Measurements from ENCODE around the gene PDE6C.

PDE6C gene

DNA sequence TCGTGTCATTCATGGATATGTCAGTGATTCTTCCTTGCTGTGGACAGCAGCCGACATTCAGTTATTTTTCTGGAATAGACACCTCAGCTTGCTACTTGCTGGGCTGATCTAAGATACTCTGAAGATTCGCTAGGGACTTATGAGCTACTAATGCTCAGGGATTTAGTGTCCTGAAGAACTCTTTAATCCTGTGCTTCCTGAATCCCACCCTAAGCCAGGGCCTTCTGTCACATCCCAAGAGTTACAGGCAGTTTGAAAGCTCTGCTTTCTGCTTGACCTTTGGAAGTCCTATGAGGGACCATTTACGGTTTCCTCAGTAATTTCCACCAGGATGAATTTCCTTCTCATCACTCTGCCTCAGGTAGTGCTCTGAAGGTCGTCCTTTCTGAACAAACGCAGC, at the start of gene PDE6C:
PDE6C (plus strand) TSS at position 227 of the 400 bp plus-strand sequence. CDS start 189 bp downstream, outside the sequence.
- DNase-seq, result no peak

DNA sequence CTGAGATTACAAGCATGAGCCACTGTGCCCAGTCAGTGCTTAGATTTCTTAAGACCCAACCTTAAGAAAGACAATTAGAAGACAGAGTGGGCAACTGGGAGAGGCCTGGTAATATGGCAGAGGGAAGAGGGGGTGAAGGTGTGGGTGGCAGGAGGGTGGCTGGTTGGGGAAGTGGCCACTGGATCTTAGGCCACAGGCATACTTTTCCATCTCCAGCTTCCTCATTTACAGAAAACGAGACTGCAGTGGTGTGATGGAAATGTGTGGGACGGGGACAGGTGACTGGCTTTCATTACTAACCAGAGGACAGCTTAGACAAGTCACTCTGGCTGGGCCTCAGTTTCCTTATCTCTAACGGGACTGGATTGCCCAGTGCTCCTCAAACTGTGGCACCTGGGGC, 46.9 kb upstream of the PDE6C start:
- DNase-seq, result no peak

DNA sequence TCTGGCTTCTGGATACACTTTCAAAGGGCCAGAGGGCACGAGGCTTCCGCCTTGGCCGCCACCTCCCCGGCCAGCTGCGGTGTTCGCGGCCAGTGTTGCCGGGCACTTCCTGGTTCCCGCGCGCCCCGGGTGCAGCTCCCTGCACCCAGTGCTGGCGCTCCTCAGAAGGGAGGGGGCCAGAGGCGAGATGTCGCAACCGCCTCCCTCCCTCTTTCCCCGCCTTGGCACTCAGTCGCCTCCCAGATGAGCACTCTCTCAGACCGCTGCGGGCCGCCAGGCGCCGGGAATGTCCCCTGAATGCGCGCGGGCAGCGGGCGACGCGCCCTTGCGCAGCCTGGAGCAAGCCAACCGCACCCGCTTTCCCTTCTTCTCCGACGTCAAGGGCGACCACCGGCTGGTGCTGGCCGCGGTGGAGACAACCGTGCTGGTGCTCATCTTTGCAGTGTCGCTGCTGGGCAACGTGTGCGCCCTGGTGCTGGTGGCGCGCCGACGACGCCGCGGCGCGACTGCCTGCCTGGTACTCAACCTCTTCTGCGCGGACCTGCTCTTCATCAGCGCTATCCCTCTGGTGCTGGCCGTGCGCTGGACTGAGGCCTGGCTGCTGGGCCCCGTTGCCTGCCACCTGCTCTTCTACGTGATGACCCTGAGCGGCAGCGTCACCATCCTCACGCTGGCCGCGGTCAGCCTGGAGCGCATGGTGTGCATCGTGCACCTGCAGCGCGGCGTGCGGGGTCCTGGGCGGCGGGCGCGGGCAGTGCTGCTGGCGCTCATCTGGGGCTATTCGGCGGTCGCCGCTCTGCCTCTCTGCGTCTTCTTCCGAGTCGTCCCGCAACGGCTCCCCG, 45.7 kb upstream of the PDE6C start, which contains the start of gene FFAR4:
FFAR4 (plus strand) TSS at position 231 of the 842 bp plus-strand sequence; CDS start at position 287, 56 bp downstream.
- DNase-seq, result no peak

DNA sequence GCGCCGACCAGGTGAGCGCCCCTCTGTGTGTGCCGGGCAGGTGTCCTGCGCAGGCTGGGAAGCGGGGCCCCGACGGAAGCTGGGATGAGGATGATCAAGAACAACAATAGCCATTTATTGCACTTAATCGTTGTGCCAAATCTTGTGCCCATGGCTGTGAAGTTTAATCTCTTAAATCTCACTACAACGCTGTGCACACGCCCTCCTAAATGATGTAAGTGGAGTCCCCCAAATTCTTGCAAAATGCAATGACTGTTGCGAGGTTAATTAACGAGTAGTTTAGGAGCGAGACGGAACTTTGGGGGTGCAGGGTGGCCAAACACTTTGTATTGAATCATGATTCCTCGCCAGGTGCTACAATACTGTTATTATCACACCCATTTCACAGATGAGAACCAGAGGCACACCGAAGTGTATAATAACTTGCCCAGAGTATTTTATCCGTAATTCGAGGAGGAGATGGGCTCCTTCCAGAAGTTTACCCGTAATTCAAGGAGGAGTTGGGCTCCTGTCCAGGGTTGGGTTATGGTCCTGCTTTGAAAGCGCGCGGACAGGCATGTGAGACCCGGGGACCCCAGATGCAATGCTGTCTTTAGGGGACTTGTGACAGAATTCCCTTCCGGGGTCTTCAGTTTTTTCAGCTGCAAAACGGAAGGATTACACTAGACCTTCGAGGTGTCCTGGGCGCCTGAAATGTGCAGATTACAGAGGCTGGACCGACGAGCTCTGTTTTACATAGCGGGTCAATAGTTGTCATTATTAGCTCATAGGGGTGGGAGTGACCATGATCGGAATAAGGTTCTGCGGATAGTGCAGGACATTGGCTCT, 44.8 kb upstream of the PDE6C start:
- no peak for DNase-seq

DNA sequence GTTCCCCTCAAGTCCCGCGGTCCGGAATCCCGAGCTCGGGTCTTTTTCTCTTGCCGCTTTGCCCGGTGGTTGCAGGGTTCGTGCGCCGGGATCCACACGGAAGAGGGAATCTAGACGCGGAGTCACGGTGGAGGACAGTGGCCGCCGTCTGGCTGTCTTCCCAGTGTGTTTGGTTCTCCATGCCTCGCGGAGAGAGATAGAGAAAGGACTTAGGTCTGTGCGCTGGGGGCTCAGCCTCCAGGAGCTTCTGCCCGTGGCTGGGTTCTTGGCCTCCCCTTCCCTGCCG, 44.3 kb upstream of the PDE6C start:
- no peak for DNase-seq

DNA sequence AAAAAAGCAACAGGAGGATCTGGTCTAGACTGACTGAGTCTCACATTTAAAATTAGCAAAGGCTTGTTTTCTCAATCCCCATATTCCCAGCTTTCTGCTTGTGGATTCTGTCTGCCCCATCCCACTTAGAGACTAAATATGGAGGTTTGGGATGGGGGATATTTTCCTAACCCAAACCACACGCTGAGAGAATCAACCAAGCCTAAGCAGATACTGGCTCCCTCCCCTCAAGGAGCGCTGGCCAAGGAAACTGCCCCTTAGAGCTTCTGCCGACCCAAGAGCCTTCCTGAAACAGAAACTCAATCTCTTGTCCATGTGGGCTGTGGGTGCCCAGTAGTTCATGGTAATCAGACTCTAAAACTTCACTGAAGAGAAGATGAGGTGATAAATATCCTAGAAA, 42.0 kb upstream of the PDE6C start:
- DNase-seq, result no peak

DNA sequence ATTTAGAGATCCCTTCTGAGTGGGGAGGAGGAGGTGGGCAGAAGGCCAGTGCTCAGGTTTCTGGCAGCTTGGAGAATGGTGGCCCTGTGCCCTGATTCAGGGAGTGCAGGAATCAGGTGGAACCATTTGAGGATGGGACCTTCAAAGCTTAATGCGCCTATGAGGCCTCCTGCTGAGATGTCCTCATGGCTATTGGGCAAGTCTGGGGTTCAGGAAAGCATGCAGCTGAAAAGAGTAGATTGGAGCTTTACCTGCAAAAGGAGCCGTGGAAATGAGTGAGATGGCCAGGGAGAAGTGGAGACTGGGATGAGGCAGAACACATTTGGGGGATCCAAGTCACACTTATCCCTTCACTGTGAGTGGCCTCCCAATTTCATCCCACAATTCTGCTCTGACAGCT, 39.7 kb upstream of the PDE6C start:
- DNase-seq, result no peak

DNA sequence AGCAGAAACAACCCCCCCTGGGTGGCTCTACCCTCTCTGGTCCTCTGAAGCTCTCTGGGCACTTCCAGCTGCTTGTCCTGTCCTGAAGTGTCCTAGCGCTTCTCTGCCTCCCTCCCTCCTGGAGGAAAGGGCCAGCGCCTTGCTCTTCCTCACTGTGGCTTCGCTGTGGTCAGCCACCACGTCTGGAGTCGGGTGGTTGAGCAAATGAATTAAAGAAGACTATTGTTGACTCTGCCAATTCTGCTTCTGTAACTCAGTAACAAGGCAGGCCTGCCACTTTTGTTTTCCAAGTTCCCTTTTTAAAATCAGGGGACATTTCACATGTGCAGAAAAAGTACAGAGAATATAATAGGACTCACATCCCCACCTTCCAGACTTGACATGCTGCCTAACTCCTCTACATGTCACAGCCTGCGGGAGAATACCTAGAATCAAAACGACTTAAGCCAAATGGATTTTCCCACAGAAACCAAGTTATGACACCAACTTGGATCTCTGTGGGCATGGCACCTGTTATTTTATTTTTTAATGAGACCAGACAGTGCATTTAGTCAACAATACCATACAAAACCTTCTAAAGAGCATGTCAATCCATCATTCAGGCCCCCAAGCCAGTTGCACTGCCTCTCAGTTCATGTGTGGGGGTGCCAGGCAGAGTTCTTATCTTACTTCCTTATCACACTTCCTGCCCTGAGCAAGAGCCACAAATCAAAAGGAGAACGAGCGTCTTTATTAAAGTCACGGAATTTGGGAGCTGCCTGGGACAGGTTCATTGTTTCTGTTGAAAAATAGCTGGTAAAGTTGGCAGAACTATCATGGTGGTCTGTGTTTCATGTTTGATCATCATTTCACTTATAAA, 39.1 kb upstream of the PDE6C start:
- DNase-seq, result no peak

DNA sequence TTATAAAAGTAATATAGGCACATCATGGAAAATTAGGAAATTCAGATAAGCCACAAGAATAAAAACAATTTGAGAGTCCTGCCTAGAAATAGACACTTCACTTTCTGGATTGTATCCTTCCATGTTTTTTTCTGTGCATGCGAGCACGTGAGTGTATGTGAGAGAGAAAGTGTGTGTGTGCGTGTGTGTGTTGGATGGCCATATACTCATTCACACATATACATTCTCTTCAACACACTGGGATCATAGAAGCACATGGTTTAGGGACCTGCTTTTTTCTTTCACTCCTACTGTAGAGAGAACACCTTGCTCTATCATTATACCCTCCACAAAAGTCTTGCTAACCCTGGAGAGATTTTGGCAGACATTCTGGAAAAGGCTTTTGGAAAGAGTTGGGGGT, 38.4 kb upstream of the PDE6C start:
- no peak for DNase-seq

DNA sequence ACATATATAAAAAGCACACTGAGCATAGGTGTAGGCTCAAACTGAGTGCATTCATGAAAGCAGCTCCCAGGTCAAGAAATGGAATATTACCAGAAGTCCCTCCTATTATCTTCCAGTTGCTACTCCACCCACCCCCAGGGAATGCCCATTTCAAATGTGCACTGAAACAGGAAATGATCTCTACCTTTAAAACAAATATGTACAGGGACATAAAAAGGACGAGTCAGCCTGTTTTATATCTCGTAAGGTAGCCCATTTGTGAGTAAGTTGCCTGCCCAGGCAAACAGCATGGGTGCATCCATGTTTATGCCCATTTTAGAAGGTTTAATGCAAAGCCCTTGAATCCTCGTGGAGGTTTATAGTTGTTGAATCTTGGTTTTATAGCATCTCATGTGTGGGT, 35.4 kb upstream of the PDE6C start:
- no peak for DNase-seq

DNA sequence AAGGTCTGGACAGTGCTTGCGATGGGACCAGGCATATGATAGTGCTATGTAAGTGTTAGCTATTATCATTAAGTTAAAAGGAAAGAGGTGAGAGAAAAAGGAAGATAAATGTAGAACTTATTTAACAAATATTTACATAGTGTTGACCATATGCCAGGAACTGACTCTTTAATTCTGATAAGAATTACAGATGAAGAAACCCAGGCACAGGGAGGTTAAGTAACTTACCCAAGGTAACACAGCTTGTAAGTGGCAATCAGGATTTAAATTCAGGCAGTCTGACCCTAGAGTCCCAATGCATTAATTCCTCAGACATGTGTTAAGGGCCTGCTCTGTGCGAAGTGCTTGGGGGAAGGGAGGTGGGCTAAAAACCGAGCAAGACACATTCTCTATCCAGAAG, 34.8 kb upstream of the PDE6C start:
- DNase-seq, result no peak

DNA sequence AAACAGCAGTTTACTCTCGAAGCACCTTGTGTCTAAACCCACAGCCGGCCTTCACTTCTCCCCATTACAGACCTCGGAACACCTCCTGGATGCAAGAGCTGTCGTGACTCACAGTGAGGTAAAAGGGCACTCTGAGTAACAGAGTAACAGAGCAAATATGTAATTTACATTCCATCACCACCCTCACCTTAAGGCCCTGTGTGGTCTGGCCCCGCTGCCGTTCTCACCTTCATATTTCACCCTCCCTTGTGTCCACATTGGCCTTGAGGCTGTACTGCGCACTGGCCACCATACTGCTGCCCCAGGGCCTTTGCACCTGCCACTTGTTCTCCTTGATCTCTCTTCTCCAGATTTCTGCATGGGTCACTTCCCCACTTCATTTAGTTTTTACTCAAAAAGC, 33.2 kb upstream of the PDE6C start:
- DNase-seq, result no peak

DNA sequence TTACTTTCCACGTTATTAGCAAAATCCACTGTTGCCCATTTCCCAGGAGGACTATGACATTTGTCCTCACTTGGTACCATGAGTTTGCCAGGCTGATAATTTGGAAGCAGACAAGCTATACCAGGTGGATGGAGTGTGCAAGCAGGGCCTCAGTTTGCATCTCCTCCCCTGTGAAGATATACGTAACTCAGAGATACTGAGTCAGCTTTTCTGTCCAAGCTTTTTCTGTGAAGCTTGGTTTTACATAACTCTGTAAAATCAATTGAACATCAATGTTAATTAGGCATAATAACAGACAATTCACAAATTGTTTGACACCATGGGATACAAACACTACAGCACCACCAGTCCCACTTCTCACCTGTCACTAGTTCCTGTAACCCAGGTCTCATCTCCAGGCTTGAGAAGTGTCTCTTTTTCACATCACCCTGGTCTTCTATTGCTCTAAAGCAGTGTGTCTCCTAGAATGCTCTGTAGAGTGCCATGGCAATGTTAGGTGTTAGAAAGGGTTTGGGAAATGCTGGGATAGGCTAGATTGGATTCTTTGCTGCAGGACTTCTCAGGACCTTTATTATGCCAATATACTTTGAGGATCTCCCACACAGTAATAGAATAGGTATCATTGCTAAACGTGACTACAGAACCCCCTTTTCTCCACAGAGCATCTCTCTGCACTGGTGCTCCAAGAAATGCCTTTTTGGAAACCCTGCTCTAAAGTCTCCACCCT, 32.2 kb upstream of the PDE6C start:
- no peak for DNase-seq

DNA sequence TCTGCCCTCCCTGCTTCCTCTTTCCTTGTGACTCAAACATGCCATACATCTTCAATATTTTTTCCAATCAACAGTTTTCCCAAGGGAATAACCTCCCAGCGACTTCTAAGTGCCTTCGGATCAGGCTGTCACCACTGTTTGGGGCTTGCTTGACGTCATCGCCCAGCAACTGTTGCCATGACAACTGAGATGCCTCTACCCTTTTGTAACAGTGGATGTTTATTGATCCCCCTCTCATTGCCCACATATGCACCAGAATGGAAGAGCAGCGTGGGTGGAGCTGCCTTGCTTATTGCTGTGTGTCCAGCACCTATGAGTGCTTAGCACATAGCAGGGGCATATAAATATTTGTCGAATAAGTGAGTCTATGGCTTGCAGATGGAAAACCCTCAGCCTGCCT, 31.5 kb upstream of the PDE6C start:
- DNase-seq, result no peak

DNA sequence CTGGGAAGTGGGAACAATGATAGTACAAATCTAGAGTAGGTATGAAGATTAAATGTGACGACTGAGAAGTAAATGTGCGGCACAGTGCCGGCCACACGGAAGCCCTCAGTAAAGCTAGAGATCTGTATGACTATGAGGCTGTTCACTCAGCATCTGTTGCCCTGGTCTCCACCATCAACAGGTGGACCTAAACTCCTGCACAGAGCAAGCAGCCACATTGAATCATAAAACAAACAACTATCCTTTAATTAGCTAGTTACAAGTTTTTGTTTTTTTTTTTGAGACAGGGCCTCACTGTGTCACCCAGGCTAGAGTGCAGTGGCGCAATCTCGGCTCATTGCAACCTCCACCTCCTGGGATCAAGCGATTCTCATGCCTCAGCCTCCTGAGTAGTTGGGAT, 27.9 kb upstream of the PDE6C start:
- DNase-seq, result no peak

DNA sequence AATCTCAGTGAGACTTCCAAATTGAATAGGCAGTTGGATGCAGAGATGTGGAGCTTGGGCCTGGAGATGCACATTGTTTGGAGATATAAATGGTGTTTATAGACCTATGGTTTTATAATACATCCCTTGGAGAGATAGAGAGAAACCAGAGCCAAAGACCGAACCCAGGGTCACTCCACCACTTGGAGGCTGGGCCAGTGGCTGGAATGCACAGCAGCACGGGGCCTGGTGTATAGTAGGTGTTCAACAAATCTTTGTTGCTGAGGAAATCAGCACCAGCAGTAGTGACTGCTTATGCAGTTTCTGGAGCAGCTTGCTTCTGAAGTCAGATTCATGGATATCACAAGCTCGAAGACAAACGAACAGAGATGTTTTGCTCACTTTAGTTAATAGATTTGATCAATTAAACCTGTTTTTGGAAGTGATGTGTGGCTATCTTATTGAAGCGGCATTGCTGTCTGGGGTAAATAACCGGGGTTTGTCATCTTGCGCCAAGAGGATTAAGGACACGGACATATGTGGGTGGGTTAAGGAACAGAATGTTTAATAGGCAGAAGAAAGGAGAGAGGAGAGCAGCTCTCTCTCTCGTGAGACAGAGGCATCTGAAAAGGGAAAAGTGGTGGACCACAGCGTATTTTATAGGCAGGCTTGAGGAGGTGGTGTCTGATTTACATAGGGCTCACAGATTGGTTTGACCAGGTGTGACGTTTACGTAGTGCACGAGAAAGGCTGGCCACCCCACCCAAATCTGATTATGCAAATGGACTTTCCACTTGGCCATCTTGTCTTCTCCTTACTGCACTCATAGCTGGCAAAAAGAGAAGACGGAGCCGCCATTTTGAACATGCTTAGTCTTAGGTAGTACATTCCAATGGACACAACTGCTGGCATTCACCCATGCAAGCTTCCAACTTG, 22.4 kb upstream of the PDE6C start:
- no peak for DNase-seq

DNA sequence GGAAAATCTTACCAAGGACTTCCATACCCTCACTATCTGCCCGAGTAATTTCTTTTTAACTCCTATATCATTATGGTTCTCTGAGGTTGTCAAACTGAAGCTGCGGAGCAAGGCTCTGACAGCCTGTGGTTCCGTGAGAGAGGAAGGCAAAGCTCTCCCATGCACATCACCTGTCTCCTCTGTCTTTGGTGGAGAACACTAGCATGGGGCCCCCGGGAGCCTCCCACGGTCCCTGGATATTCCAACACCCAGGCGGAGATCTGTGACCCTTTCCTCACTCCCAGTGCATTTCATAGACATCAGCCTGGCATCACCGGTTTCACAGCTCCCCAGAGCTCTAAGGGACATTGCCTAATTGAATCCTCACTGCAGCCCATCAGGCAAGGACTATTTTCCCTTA, 21.7 kb upstream of the PDE6C start:
- DNase-seq, result no peak

DNA sequence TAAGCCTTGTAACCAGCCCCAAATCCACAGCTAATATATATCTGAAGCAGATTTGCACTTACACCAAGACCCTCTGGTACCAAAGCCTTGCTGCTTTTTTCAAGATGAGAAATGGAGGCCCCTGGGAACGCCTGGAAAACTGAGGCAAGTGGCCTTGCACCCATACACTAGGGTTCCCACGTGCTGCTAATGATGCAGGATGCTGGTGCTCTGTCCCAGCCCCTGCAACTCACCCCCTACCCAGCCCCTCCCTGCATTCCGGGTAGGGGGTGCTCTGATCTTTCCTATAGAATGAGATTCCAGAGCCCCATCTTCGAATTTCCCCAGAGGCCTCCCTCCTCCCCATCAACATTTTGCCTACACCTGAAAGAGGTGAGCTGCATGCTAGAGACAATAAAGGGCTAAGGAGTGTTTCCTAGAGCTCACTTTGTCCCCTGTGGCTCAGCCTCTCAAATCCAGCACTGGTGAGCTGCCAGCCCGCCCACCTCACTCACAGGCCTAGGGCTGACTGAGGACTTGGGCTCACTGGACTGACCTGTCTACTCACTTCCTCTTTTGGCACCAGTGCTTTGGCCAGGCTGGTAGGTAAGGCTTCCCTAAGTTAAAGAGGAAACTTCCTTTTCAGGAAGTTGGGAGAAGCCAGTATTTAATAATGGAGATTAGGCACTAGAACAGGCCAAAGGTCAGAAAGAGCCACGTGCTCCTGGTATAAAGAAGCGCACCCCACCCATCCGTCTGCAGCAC, 21.1 kb upstream of the PDE6C start:
- no peak for DNase-seq

DNA sequence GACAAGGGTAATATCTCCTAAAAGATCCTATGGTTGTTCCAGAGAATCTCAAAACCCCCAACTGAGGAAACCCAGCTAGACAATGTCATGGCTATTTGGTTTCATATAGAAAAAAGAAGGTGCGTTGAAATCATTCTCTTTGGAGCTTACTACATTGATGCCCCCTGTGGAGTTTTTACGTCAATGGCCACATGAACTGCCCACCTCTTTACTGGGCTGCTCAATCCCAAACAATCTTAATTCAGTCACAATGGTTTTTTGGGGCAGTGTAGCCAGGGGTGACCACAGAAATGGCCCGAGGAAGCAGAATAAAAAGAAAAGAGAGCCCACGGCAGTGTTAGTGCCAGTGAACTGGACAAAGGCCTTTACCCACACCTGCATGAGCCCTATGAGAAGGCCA, 19.1 kb upstream of the PDE6C start:
- no peak for DNase-seq

DNA sequence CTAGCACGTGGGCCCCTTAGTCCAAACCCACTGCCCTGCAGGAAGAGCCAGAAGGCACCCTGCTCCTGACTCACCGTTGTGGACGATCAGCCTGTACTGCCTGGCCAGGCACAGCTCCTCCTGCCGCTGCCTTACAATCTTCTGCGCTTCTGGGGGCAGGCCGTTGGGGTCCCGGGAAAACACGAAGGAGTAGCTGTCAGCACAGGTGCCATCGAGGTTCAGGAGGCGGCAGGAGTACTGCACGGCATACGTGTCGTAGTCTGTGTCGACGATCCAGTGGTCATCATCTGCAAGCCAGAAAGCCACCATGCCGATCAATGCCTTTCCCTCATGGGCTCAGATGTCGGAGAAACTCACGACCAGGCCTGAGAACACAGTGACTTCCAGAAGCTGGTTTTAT, 18.6 kb upstream of the PDE6C start:
- no peak for DNase-seq

DNA sequence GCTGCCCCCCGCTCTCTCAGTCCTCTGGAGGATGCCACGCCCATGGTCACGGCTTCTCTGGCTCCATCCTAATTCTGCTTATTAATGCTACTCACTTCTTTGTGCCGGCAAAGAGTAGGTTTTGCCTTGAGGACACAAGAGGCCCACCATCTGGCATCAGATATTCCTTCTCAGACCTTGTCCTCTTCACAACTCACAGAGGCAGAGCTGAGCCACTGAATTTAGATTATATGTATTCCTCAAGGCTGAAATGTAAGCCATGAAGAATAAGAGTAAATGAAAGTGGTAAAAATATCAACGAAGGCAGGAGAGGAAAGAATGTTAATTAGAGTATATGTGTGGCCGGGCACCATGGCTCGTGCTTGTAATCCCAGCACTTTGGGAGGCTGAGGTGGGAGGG, 17.8 kb upstream of the PDE6C start:
- no peak for DNase-seq

Data from NK-92 treated with Interleukin-12 subunit alpha and Interleukin-12 subunit beta, amount 100 ng/mL, for 24 hours (cell line).